Fibroblast of skin of back (primary cell): ENCODE data around the gene GPR89B.
"Not testable (repeated sequence)": the region's sequence is repeated elsewhere in the genome, so short reads cannot be mapped to it uniquely, and the experiment has no call there.

ENCODE experiments used
- DNase-seq: peaks from one replicate; pipeline ENCODE4 v3.0.0-alpha.2; 2013

GPR89B gene

GRCh38 chr1:148032690-148033089 is 104.5 kb downstream of the GPR89B start:
- not testable (repeated sequence) for DNase-seq

DNA sequence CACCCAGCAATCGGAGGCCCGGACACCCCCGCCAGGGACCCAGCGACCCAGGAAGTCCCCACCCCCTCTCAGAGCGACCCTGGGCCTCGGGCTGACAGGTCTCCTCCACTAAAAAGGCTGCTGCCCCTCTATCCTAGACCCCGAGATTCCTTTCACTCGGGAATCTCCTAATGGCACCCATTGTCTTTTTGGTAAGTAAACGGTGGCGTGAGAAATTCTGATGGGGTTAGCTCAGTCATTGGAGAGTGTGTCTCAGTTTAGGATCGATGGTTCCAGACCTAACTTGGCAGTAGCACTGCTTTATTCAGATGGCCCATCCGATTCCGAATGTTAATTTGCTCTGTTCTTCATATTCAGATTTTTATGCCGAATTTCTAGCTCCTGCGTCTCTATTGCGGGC is 104.9 kb downstream of the GPR89B start:
- not testable (repeated sequence) for DNase-seq

DNA sequence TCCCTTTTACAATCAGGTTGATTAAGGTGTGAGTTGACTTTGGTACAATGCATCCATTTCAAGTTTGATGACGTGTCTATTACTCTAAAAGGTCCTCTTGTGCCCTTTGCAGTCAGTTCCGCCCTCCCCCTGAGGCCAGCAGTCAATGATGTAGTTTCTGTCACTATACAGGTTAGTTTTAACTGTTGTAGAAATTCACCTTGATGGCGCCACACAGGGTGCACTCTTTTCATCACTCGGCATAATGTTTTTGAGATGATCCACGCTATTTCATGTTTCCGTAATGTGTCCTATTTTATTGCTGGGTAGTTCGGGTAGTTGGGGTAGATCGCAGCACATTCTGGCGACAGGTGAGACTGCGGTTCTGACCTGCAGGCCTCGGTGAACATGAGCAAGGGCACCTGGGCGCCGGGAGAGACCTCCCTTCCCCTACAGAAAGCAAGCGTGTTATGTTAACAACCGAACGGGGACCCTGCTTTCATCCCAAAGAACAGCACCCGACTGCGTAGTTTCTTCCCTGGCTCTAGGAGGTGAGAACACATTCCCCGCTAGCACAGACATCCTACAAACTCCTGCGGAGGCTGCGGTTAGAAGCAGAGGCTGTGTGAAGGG is 109.7 kb downstream of the GPR89B start:
- not testable (repeated sequence) for DNase-seq

DNA sequence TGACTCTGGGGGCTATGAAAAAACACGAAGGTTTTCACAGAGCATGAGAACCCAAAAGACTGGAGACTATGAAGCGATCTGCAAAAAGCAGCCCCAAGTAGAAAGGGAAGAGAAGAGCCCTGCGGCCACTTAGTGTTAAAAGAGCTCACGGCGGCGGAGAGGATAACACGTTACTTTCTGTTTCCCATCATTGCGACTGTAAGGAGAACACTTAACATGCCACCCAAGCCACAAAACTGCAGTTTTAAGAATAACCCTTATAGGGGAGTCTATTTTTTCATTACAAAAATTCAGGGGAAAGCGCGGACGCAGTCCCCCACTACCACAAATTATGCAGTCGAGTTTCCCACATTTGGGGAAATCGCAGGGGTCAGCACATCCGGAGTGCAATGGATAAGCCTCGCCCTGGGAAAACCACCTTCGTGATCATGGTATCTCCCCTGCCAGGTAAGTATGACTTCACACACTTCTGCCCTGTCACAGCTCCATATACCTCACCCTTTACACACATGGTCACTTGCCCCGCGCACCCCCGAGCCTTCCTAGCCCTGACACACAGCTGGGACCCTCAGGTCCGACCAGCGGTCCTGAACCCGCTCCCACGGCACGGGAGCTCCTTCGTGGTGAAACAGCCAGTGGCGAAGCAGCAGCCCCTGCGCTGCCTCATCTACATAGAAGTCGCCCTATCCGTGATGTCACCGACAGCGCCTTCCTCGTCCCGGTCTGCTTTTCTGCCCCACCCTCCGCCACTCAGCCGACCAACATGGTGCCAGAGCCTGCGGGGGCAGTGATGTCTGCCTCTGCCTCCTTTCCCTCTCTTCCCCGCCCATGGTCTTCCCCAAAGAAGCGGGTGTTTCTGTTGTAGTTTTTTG is 110.5 kb downstream of the GPR89B start:
- DNase-seq = peak; percentile 95
